ENCODE measurements around the gene EBF4. TPM values are rescaled to one million over a fixed set of nuclear protein-coding genes. Genes with fewer than 3 reads are reported as not detected.
A peak's percentile ranks its signal among the peaks of the same experiment; 100 is the strongest.

Gene EBF4
- total RNA-seq, 2 donors from 2014 or later = 3.6 to 4.9 TPM

- H3K27me3 Mint-ChIP-seq = no peaks in the 10 kb centered on the region
- no peak overlapping the region for H3K4me3 Mint-ChIP-seq
- H3K36me3 Mint-ChIP-seq (ENCODE audit: low read depth) = no peaks in the 10 kb centered on the region
- peaks cover 6% of the 10 kb centered on the region for H3K9me3 Mint-ChIP-seq
- peaks cover 5% of the 10 kb centered on the region for H3K4me1 Mint-ChIP-seq
- ATAC-seq (replicated peaks) = no peak
- H3K27ac Mint-ChIP-seq = no peak overlapping the region
Measured at GRCh38 chr20:2736441-2736840, 43.9 kb downstream of the EBF4 start.

- Mint-ChIP-seq H3K4me1 (peaks cover 23% of the 10 kb centered on the region), H3K36me3 (ENCODE audit: low read depth) (no peaks in the 10 kb centered on the region), H3K27me3 (no peaks in the 10 kb centered on the region), H3K4me3 (no peak overlapping the region), H3K27ac (no peak overlapping the region), H3K9me3 (no peaks in the 10 kb centered on the region)
- ATAC-seq (replicated peaks) = no peak
Measured at GRCh38 chr20:2738331-2739041, 45.9 kb downstream of the EBF4 start.

GRCh38 chr20:2739042-2739398, 46.4 kb downstream of the EBF4 start:
- no peaks in the 10 kb centered on the region for H3K27me3 Mint-ChIP-seq
- ATAC-seq (replicated peaks) = no peak
- H3K9me3 Mint-ChIP-seq = no peaks in the 10 kb centered on the region
- peaks cover 23% of the 10 kb centered on the region for H3K4me1 Mint-ChIP-seq
- no peak overlapping the region for H3K27ac Mint-ChIP-seq
- no peak overlapping the region for H3K4me3 Mint-ChIP-seq
- no peaks in the 10 kb centered on the region for H3K36me3 Mint-ChIP-seq (ENCODE audit: low read depth)

GRCh38 chr20:2740702-2741101, 48.1 kb downstream of the EBF4 start:
- no peaks in the 10 kb centered on the region for H3K36me3 Mint-ChIP-seq (ENCODE audit: low read depth)
- no peak for ATAC-seq (replicated peaks)
- H3K4me1 Mint-ChIP-seq = peaks cover 23% of the 10 kb centered on the region
- no peaks in the 10 kb centered on the region for H3K9me3 Mint-ChIP-seq
- peak overlapping the region; percentile 51 for H3K27ac Mint-ChIP-seq
- H3K27me3 Mint-ChIP-seq = no peaks in the 10 kb centered on the region
- H3K4me3 Mint-ChIP-seq = no peak overlapping the region

- Mint-ChIP-seq H3K4me1 (peaks cover 23% of the 10 kb centered on the region), H3K4me3 (peak overlapping the region; percentile 61), H3K27me3 (no peaks in the 10 kb centered on the region), H3K9me3 (no peaks in the 10 kb centered on the region), H3K27ac (peak overlapping the region; percentile 51), H3K36me3 (ENCODE audit: low read depth) (no peaks in the 10 kb centered on the region)
- ATAC-seq (replicated peaks) = peak; percentile 90
Measured at GRCh38 chr20:2741463-2741862, 48.9 kb downstream of the EBF4 start.

GRCh38 chr20:2741881-2742280, 49.3 kb downstream of the EBF4 start:
- no peaks in the 10 kb centered on the region for H3K9me3 Mint-ChIP-seq
- peak; percentile 24 for ATAC-seq (replicated peaks)
- H3K27me3 Mint-ChIP-seq = no peaks in the 10 kb centered on the region
- peaks cover 23% of the 10 kb centered on the region for H3K4me1 Mint-ChIP-seq
- no peaks in the 10 kb centered on the region for H3K36me3 Mint-ChIP-seq (ENCODE audit: low read depth)
- H3K27ac Mint-ChIP-seq = peak overlapping the region; percentile 51
- peak overlapping the region; percentile 61 for H3K4me3 Mint-ChIP-seq

GRCh38 chr20:2742431-2742830, 49.9 kb downstream of the EBF4 start:
- ATAC-seq (replicated peaks) = no peak
- H3K27ac Mint-ChIP-seq = peak overlapping the region; percentile 51
- no peaks in the 10 kb centered on the region for H3K27me3 Mint-ChIP-seq
- H3K9me3 Mint-ChIP-seq = no peaks in the 10 kb centered on the region
- H3K4me3 Mint-ChIP-seq = peak overlapping the region; percentile 61
- H3K4me1 Mint-ChIP-seq = peaks cover 23% of the 10 kb centered on the region
- no peaks in the 10 kb centered on the region for H3K36me3 Mint-ChIP-seq (ENCODE audit: low read depth)

- Mint-ChIP-seq H3K4me3 (peak overlapping the region; percentile 71), H3K27ac (peak overlapping the region; percentile 92), H3K4me1 (peaks cover 23% of the 10 kb centered on the region), H3K27me3 (no peaks in the 10 kb centered on the region), H3K9me3 (no peaks in the 10 kb centered on the region), H3K36me3 (ENCODE audit: low read depth) (no peaks in the 10 kb centered on the region)
- ATAC-seq (replicated peaks) = peak; percentile 75
Measured at GRCh38 chr20:2742934-2743559, 50.5 kb downstream of the EBF4 start.

- H3K36me3 Mint-ChIP-seq (ENCODE audit: low read depth) = no peaks in the 10 kb centered on the region
- no peaks in the 10 kb centered on the region for H3K9me3 Mint-ChIP-seq
- no peak for ATAC-seq (replicated peaks)
- H3K27ac Mint-ChIP-seq = no peak overlapping the region
- H3K27me3 Mint-ChIP-seq = peaks cover 4% of the 10 kb centered on the region
- H3K4me1 Mint-ChIP-seq = peaks cover 26% of the 10 kb centered on the region
- no peak overlapping the region for H3K4me3 Mint-ChIP-seq
Measured at GRCh38 chr20:2745060-2745910, 52.7 kb downstream of the EBF4 start.

GRCh38 chr20:2745936-2746635, 53.5 kb downstream of the EBF4 start:
- peaks cover 12% of the 10 kb centered on the region for H3K27me3 Mint-ChIP-seq
- no peaks in the 10 kb centered on the region for H3K9me3 Mint-ChIP-seq
- H3K4me1 Mint-ChIP-seq = peaks cover 32% of the 10 kb centered on the region
- no peak for ATAC-seq (replicated peaks)
- no peak overlapping the region for H3K27ac Mint-ChIP-seq
- H3K36me3 Mint-ChIP-seq (ENCODE audit: low read depth) = no peaks in the 10 kb centered on the region
- H3K4me3 Mint-ChIP-seq = no peak overlapping the region

- Mint-ChIP-seq H3K9me3 (no peaks in the 10 kb centered on the region), H3K4me3 (no peak overlapping the region), H3K36me3 (ENCODE audit: low read depth) (no peaks in the 10 kb centered on the region), H3K27ac (no peak overlapping the region), H3K27me3 (peaks cover 13% of the 10 kb centered on the region), H3K4me1 (peaks cover 25% of the 10 kb centered on the region)
- ATAC-seq (replicated peaks) = no peak
Measured at GRCh38 chr20:2746636-2747265, 54.2 kb downstream of the EBF4 start.

- Mint-ChIP-seq H3K27ac (no peak overlapping the region), H3K36me3 (ENCODE audit: low read depth) (no peaks in the 10 kb centered on the region), H3K9me3 (no peaks in the 10 kb centered on the region), H3K4me1 (peaks cover 17% of the 10 kb centered on the region), H3K4me3 (no peak overlapping the region), H3K27me3 (peaks cover 13% of the 10 kb centered on the region)
- ATAC-seq (replicated peaks) = no peak
Measured at GRCh38 chr20:2747676-2748235, 55.2 kb downstream of the EBF4 start.

GRCh38 chr20:2748551-2749342, 56.2 kb downstream of the EBF4 start:
- H3K27ac Mint-ChIP-seq = no peak overlapping the region
- no peaks in the 10 kb centered on the region for H3K36me3 Mint-ChIP-seq (ENCODE audit: low read depth)
- ATAC-seq (replicated peaks) = no peak
- no peaks in the 10 kb centered on the region for H3K9me3 Mint-ChIP-seq
- H3K4me3 Mint-ChIP-seq = no peak overlapping the region
- H3K4me1 Mint-ChIP-seq = peaks cover 17% of the 10 kb centered on the region
- peaks cover 13% of the 10 kb centered on the region for H3K27me3 Mint-ChIP-seq
